ENCODE data around the gene KMT2C. TPM values are rescaled to one million over a fixed set of nuclear protein-coding genes. Genes with fewer than 3 reads are reported as not detected.

KMT2C gene
- total RNA-seq (100 to 1,000 TPM in 3 of 7 donors, 10 to 100 TPM in 4; 45.3 to 109 (median 74.6) TPM), polyA plus RNA-seq (10 to 100 TPM; 14.0 to 27.3 TPM)
- long read RNA-seq, donor 1, partial matches to known transcripts = 33 of 55 reads
- long read RNA-seq, donor 1, other reads (novel, unspliced or antisense) = 22 of 55 reads
- long read RNA-seq, donor 2, partial matches to known transcripts = 23 of 23 reads
- long read RNA-seq, donor 2, other reads (novel, unspliced or antisense) = 0 of 23 reads
- long read RNA-seq, donor 3, partial matches to known transcripts = 11 of 19 reads
- long read RNA-seq, donor 3, other reads (novel, unspliced or antisense) = 8 of 19 reads

DNA sequence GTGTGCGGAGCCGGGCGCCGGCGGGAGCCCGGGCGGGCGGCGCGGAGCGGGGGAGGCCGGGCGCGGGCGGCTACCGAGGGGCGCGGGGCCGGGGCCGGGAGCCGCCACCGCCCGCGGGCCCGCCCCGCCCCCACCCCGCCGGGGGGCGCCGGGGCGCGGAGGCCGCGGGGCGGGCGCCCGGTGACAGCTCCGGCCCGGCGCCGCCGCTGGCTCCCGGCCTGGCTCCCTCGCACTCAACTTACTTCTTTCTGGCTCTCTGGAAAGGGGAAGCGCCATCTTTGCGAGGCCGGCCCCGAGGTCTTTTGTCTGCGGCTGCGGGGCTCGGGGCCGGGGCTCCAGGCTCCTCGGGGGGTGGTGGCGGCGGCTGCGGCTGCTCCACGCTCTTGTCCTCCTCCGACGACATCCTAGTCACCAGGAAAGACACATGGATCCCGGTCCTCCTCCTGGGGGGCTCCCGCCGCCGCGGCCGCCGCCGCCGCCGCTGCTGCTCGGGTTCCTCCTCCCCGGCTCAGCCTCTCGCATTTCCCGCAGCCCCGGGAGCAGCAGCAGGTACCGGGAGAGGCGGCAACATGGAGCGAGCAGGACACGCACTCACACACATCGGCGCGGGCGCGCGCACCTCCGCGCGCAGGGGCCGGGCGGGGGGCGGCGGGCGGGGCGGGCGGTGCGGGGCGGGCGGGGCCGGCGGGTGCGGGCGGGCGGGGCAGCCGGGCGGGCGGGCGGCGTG lies at the start of gene KMT2C:
Gene KMT2C (minus strand): TSS at position 620 of the 727 bp plus-strand sequence. CDS start 217 bp downstream, at position 403.
- H3K27me3 ChIP-seq = no peaks in the 10 kb centered on the region

DNA sequence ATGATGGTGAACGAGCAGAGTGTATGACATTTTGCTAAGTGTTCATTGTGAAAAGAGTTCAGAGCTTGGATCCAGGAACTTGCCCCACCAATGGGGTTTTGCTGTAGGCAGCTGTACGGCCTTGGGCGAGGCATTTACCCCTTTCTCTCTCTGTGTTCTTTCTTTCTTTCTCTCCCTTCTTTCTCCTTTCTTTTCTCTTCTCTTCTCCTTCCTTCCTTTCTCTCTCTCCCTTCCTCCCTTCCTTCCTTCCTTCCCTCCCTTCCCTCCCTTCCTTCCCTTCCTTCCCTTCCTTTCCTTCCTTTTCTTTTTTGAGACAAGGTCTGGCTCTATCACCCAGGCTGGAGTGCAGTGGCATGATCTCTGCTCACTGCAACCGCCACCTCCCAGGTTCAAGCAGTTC lies 45.3 kb upstream of the KMT2C start:
- Histone ChIP-seq H3K4me3 (no peak overlapping the region), H3K36me3 (no peaks in the 10 kb centered on the region), H3K9me3 (no peaks in the 10 kb centered on the region), H3K27ac (no peak overlapping the region), H3K4me1 (ENCODE audit: insufficient read depth) (no peaks in the 10 kb centered on the region), H3K27me3 (no peaks in the 10 kb centered on the region)
- 86 to 93% (median 88%) methylated on average over 4 of the region's 4 CpGs for WGBS, 3 donors
- TF ChIP-seq CTCF (IDR thresholded peaks at IDR 0.05) (no peak), POLR2A (IDR thresholded peaks at IDR 0.05) (no peak), EP300 (IDR thresholded peaks at IDR 0.05) (no peak)
- intact Hi-C loops (cut with DNase I) = no loop called here
- DNase-seq = no peak

More for the DNA sequence above, at the start of gene KMT2C:
- Histone ChIP-seq H3K4me3 (peak within 1 kb of the TSS; percentile 100), H3K27ac (peak within 1 kb of the TSS; percentile 98 to 100), H3K4me1 (ENCODE audit: insufficient read depth) (peaks cover 3% of the 10 kb centered on the region), H3K36me3 (no peaks in the 10 kb centered on the region), H3K9me3 (no peaks in the 10 kb centered on the region)
- TF ChIP-seq POLR2A (IDR thresholded peaks at IDR 0.05) = peak; percentile 43
- no peak for TF ChIP-seq EP300 (IDR thresholded peaks at IDR 0.05)
- no peak for TF ChIP-seq CTCF (IDR thresholded peaks at IDR 0.05)
- WGBS, 3 donors = 0 to 1% (median 0%) methylated on average over 13 to 104 of the region's 107 CpGs
- intact Hi-C loops (cut with DNase I) = loop anchor here in 1 of 4 donors (1.0 kb wide), 1 partner anchor 28 kb away; no protein-coding TSS in a partner anchor
- DNase-seq = peak; percentile 60 to 76 (median 73)

- Histone ChIP-seq H3K4me3 (no peak overlapping the region), H3K27me3 (no peaks in the 10 kb centered on the region), H3K4me1 (ENCODE audit: insufficient read depth) (no peaks in the 10 kb centered on the region), H3K9me3 (no peaks in the 10 kb centered on the region), H3K27ac (no peak overlapping the region), H3K36me3 (no peaks in the 10 kb centered on the region)
- no peak for DNase-seq
- 86 to 90% (median 87%) methylated on average over 4 of the region's 4 CpGs for WGBS, 3 donors
- TF ChIP-seq CTCF (IDR thresholded peaks at IDR 0.05) (no peak), EP300 (IDR thresholded peaks at IDR 0.05) (no peak), POLR2A (IDR thresholded peaks at IDR 0.05) (no peak)
- intact Hi-C loops (cut with DNase I) = no loop called here
Observed at GRCh38 chr7:152480664-152481063, 44.9 kb upstream of the KMT2C start.

- Histone ChIP-seq H3K4me1 (ENCODE audit: insufficient read depth) (no peaks in the 10 kb centered on the region), H3K4me3 (no peak overlapping the region), H3K9me3 (no peaks in the 10 kb centered on the region), H3K36me3 (no peaks in the 10 kb centered on the region), H3K27me3 (no peaks in the 10 kb centered on the region), H3K27ac (no peak overlapping the region)
- WGBS, 3 donors = 84 to 92% (median 88%) methylated on average over 1 of the region's 1 CpG
- no peak for DNase-seq
- intact Hi-C loops (cut with DNase I) = no loop called here
- TF ChIP-seq CTCF (IDR thresholded peaks at IDR 0.05) (no peak), POLR2A (IDR thresholded peaks at IDR 0.05) (no peak), EP300 (IDR thresholded peaks at IDR 0.05) (no peak)
Observed at GRCh38 chr7:152479595-152479994, 43.8 kb upstream of the KMT2C start.
